GM12872 (cell line): ENCODE data around the gene VPS29.
A peak's percentile ranks its signal among the peaks of the same experiment; 100 is the strongest.

ENCODE experiments used
- CTCF ChIP-seq: IDR thresholded peaks from 3 replicates; pipeline ENCODE4 v1.5.1; 2011; ENCODE audit warnings: low read depth, mild to moderate bottlenecking, low read length, moderate library complexity; ENCODE audit not compliant: insufficient read depth

VPS29 gene

GRCh38 chr12:110451263-110451662 lies 50.6 kb downstream of the VPS29 start:
- no peak for TF ChIP-seq CTCF

- peak; percentile 92 for TF ChIP-seq CTCF
These were observed 52.0 kb downstream of the VPS29 start, which contains the start of gene ARPC3 for GRCh38 chr12:110449799-110450497. TSS of gene ARPC3 (minus strand) at chr12:110450337. CDS start at chr12:110450260, 77 bp downstream.

- TF ChIP-seq CTCF = no peak
These were observed 57.5 kb downstream of the VPS29 start for GRCh38 chr12:110444455-110444854.
